CD4-positive, alpha-beta T cell (primary cell): ENCODE data around the gene PPIP5K1. TPM values are rescaled to one million over a fixed set of nuclear protein-coding genes. Genes with fewer than 3 reads are reported as not detected.

ENCODE experiments used
- ATAC-seq: fragments of 200-7000 bp; cut with Tn5 transposase; one replicate; pipeline ENCODE4 v1.10.0; 2022; ENCODE audit warnings: mild to moderate bottlenecking; ENCODE audit not compliant: poor library complexity
- CTCF ChIA-PET: fragments of 350-600 bp; sonication (Branson Sonifier 250); formaldehyde crosslinking; loops from one replicate; lab custom pipeline; 2021; ENCODE audit warnings: antibody characterized with exemption, inconsistent platforms; lab: Charles Lee
- POLR2A ChIA-PET: fragments of 350-600 bp; sonication (Branson Sonifier 250); formaldehyde crosslinking; loops from one replicate; lab custom pipeline; 2021; ENCODE audit warnings: antibody characterized with exemption, inconsistent platforms; lab: Charles Lee
- DNase-seq, 14 experiments: peaks; one replicate each; pipeline ENCODE4 v3.0.0-alpha.2; 2013 to 2020; ENCODE audit warnings: mixed read lengths in 2 of 14
- H3K27ac ChIP-seq, 2 donors: one replicate each; pipeline versions ENCODE4 v1.5.1 to v1.7.0; 2013; ENCODE audit warnings: low read length in 2 of 2, low read depth in 1 of 2, mild to moderate bottlenecking in 1 of 2
- H3K27me3 ChIP-seq, 2 experiments: 1 replicate in 1 of 2; 2 replicates in 1 of 2; pipeline versions ENCODE4 v1.6.1 to v1.7.0; 2013; ENCODE audit warnings: low read length in 2 of 2, control low read depth in 1 of 2, mild to moderate bottlenecking in 1 of 2, moderate library complexity in 1 of 2; ENCODE audit not compliant: insufficient read depth in 2 of 2, control insufficient read depth in 1 of 2
- H3K36me3 ChIP-seq: one replicate; pipeline ENCODE4 v1.6.1; 2013; ENCODE audit warnings: low read length, control low read depth; ENCODE audit not compliant: insufficient read depth
- H3K4me1 ChIP-seq: one replicate; pipeline ENCODE4 v1.6.1; 2013; ENCODE audit warnings: low read length, control low read depth; ENCODE audit not compliant: insufficient read depth
- H3K4me3 ChIP-seq: one replicate; pipeline ENCODE4 v1.5.1; 2013; ENCODE audit warnings: mild to moderate bottlenecking, low read length, moderate library complexity
- H3K9me3 ChIP-seq, 2 experiments: 1 replicate in 1 of 2; 2 replicates in 1 of 2; pipeline versions ENCODE4 v1.6.1 to v1.7.0; 2013; ENCODE audit warnings: low read length in 2 of 2, mild to moderate bottlenecking in 2 of 2, control low read depth in 1 of 2, moderate library complexity in 1 of 2; ENCODE audit not compliant: control insufficient read depth in 1 of 2, insufficient read depth in 1 of 2
- H3K27ac Mint-ChIP-seq: one replicate; pipeline ENCODE4 v1.8.0; 2020; ENCODE audit warnings: mixed read lengths
- H3K27me3 Mint-ChIP-seq: one replicate; pipeline ENCODE4 v1.8.0; 2021; ENCODE audit warnings: mixed read lengths
- H3K36me3 Mint-ChIP-seq: one replicate; pipeline ENCODE4 v1.8.0; 2021; ENCODE audit warnings: low read depth, mixed read lengths
- H3K4me1 Mint-ChIP-seq: one replicate; pipeline ENCODE4 v1.8.0; 2021; ENCODE audit warnings: low read depth, mixed read lengths
- H3K4me3 Mint-ChIP-seq: one replicate; pipeline ENCODE4 v1.8.0; 2020; ENCODE audit warnings: mild to moderate bottlenecking, mixed read lengths
- H3K9me3 Mint-ChIP-seq: one replicate; pipeline ENCODE4 v1.8.0; 2020; ENCODE audit warnings: mixed read lengths
- intact Hi-C, 2 experiments: fragments of 100-400 bp; cut with DNase I in 1 of 2; cut with micrococcal nuclease in 1 of 2; formaldehyde crosslinking; loops; one replicate each; pipeline versions ENCODE4 v1.15.1 to v1.9.0; 2023 to 2025; cut with DNase I, micrococcal nuclease
- total RNA-seq, 174 experiments: library from RNA in 2 of 174; stranded (reverse) in 2 of 174; gene quantifications; one replicate each; pipeline ENCODE4 v1.2.3 and lab custom pipeline; 2021 to 2026
- TF ChIP-seq, protein P1 (sequence below): fragments of 200-600 bp; IDR thresholded peaks from one replicate; pipeline ENCODE4 v1.8.0; 2022; ENCODE audit warnings: antibody characterized with exemption, mild to moderate bottlenecking

PPIP5K1 gene
- total RNA-seq, 2 experiments from 2014 or later: 16.9 to 23.8 TPM

DNA sequence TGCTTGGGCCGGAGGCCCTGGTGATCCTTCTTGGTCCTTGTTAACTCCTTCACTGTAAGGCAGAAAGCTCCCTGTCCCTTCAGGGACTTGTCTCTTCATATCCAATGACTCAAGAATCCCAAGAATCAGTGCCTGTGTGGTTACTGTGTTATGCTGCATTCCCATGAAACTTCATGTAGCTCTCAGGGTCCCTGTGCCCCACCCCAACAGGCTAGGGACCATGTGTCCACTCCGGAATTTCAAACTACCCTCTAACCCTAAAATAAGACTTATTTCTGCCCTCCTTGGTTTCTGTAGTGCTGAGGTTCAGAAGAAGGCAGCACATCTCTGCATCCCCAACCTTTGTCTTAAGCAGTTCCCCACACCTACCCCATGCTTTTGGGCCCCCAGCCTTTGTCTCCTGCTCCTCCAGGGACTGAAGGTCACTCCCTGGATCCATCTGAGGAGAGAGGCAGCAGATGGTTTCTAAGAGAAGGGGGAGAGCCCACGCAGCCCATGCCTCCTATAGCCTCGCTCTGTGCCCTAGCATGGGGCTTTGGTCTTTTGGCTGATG lies 73.1 kb downstream of the PPIP5K1 start:
- POLR2A ChIA-PET: no interaction called here

DNA sequence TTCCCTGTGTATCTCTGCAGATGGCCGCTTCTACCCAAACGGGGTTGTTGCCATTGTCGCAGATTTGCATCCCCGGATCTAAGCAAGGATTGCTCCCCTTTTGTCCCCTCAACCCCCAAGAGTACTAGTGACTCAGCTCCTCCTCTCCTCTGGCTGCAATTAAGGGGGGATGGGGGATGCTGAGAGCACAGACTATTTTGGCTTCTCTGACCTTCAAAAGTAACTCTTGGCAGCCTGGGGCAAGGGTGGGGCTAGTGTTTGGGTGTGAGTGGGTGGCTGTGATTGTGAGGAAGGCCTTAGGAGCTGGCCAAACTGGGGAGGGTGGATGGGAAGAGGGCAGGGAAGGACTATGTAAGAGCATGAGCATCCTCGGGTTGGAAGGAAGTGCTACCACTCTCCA lies 73.8 kb downstream of the PPIP5K1 start:
- CTCF ChIA-PET: no interaction called here
- Mint-ChIP-seq H3K27me3 (peaks cover 43% of the 10 kb centered on the region), H3K4me1 (peaks cover 34% of the 10 kb centered on the region), H3K4me3 (no peak overlapping the region), H3K36me3 (no peaks in the 10 kb centered on the region), H3K27ac (no peak overlapping the region), H3K9me3 (no peaks in the 10 kb centered on the region)
- Histone ChIP-seq H3K4me1 (peaks cover 29% of the 10 kb centered on the region), H3K4me3 (no peak overlapping the region), H3K27me3 (peaks cover 15 to 16% of the 10 kb centered on the region in 2 experiments), H3K27ac (no peak overlapping the region), H3K36me3 (no peaks in the 10 kb centered on the region), H3K9me3 (peaks cover 0 to 5% of the 10 kb centered on the region in 2 experiments)
- TF ChIP-seq, protein P1, sequence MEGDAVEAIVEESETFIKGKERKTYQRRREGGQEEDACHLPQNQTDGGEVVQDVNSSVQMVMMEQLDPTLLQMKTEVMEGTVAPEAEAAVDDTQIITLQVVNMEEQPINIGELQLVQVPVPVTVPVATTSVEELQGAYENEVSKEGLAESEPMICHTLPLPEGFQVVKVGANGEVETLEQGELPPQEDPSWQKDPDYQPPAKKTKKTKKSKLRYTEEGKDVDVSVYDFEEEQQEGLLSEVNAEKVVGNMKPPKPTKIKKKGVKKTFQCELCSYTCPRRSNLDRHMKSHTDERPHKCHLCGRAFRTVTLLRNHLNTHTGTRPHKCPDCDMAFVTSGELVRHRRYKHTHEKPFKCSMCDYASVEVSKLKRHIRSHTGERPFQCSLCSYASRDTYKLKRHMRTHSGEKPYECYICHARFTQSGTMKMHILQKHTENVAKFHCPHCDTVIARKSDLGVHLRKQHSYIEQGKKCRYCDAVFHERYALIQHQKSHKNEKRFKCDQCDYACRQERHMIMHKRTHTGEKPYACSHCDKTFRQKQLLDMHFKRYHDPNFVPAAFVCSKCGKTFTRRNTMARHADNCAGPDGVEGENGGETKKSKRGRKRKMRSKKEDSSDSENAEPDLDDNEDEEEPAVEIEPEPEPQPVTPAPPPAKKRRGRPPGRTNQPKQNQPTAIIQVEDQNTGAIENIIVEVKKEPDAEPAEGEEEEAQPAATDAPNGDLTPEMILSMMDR: no peak
- DNase-seq (no peak), ATAC-seq (no peak)
- intact Hi-C loops: loop anchor here in 1 of 2 experiments (10.0 kb wide), 1 partner anchor 279 kb away; the partner anchor contains the start of gene SERF2
- POLR2A ChIA-PET: interaction anchor here (1.0 kb wide), 1 partner anchor 23 kb away, joined by 3 read pairs; the partner anchor contains the start of gene TP53BP1

More for the DNA sequence above, 73.1 kb downstream of the PPIP5K1 start:
- no peak overlapping the region for H3K4me3 ChIP-seq
- no peaks in the 10 kb centered on the region for H3K36me3 ChIP-seq
- H3K9me3 Mint-ChIP-seq: no peaks in the 10 kb centered on the region
- H3K36me3 Mint-ChIP-seq: no peaks in the 10 kb centered on the region
- CTCF ChIA-PET: no interaction called here
- peaks cover 0 to 5% of the 10 kb centered on the region in 2 experiments for H3K9me3 ChIP-seq
- no peak for ATAC-seq
- peaks cover 15 to 16% of the 10 kb centered on the region in 2 experiments for H3K27me3 ChIP-seq
- H3K4me1 ChIP-seq: peaks cover 22% of the 10 kb centered on the region
- no peak overlapping the region for H3K27ac Mint-ChIP-seq
- intact Hi-C loops: loop anchor here in 1 of 2 experiments (10.0 kb wide), 1 partner anchor 278 kb away; the partner anchor contains the start of gene SERF2
- no peak overlapping the region for H3K27ac ChIP-seq
- no peak overlapping the region for H3K4me3 Mint-ChIP-seq
- H3K4me1 Mint-ChIP-seq: peaks cover 27% of the 10 kb centered on the region
- no peak for DNase-seq
- TF ChIP-seq, protein P1: no peak
- peaks cover 43% of the 10 kb centered on the region for H3K27me3 Mint-ChIP-seq

DNA sequence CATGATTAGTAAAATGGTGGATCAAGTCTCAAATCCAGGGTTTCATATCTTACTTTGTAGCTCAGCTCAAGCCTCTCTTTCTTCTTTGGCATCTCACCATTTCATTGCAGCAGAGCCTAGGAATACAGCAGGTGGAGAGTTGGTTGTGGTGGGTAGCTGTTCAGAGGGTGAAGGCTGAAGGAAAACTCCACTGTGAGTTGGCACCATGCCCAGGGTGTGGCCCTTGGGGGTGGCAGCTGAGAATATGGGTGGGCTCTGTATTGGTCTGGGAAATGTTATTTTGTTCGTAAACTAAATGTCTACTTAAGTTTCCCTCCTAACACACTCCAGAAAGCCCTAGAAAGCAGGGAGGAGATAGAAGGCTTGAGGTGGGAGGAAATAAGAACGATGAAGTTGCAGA lies 74.3 kb downstream of the PPIP5K1 start:
- Mint-ChIP-seq H3K4me1 (peaks cover 36% of the 10 kb centered on the region), H3K27ac (no peak overlapping the region), H3K27me3 (peaks cover 43% of the 10 kb centered on the region), H3K9me3 (no peaks in the 10 kb centered on the region), H3K36me3 (no peaks in the 10 kb centered on the region), H3K4me3 (no peak overlapping the region)
- TF ChIP-seq, protein P1: no peak
- POLR2A ChIA-PET: interaction anchor here (1.0 kb wide), 1 partner anchor 23 kb away, joined by 3 read pairs; the partner anchor contains the start of gene TP53BP1
- CTCF ChIA-PET: interaction anchor here (1.8 kb wide), 1 partner anchor 139 kb away, joined by 6 read pairs; no protein-coding TSS in a partner anchor
- ATAC-seq (no peak), DNase-seq (no peak)
- Histone ChIP-seq H3K4me3 (no peak overlapping the region), H3K4me1 (peaks cover 32% of the 10 kb centered on the region), H3K27me3 (peaks cover 15 to 16% of the 10 kb centered on the region in 2 experiments), H3K36me3 (no peaks in the 10 kb centered on the region), H3K27ac (no peak overlapping the region), H3K9me3 (peaks cover 0 to 5% of the 10 kb centered on the region in 2 experiments)
- intact Hi-C loops: loop anchor here in 1 of 2 experiments (2.0 to 10.0 kb wide), 3 partner anchors 31 to 279 kb away; partner anchors contain the start of gene SERF2
